HG02852 (cell line): ENCODE data around the gene OR13C2.

Experiments used
- ATAC-seq: cut with Tn5 transposase; IDR thresholded peaks from one replicate; pipeline ENCODE4 v1.9.1; 2021; ENCODE audit warnings: mild to moderate bottlenecking, moderate library complexity; ENCODE audit not compliant: unreplicated experiment

OR13C2 gene

DNA sequence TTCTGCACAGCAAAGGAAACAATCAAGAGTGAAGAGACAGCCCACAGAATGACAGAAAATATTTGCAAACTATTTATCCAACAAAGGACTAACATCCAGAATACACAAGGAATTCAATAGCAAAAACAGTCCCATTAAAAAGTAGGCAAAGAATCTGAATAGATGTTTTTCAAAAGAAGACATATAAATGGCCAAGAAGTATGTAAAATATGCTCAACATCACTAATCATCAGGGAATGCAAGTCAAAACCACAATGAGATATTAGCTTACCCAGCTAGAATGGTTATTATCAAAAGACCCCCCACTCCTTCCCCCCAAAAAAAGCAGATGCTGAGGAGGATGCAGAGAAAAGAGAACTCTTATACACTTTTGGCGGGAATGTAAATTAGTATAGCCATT is 49.9 kb downstream of the OR13C2 start:
- no peak for ATAC-seq
